ENCODE measurements around the gene ATP2A1.
"Not testable (repeated sequence)": the region's sequence is repeated elsewhere in the genome, so short reads cannot be mapped to it uniquely, and the experiment has no call there.

Gene ATP2A1

DNA sequence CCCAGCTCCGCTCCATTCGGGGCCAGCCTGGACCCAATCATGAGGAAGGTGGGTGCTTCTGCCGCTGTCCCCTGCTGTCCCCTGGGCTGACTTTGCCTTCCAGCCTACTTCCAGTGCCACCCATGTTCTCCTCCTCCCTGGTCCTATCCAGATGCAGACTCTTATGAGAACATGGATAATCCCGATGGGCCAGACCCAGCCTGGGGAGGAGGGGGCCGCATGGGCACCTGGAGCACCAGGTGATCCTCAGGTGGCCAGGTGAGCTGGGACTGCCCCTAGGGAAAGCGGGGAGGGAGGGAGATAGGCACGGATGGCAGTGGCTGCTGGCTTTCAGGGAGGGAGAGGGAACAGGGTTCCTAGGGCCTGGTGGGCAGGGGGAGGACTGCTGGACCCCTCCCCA is 60.4 kb downstream of the ATP2A1 start:
- DNase-seq, result no peak

DNA sequence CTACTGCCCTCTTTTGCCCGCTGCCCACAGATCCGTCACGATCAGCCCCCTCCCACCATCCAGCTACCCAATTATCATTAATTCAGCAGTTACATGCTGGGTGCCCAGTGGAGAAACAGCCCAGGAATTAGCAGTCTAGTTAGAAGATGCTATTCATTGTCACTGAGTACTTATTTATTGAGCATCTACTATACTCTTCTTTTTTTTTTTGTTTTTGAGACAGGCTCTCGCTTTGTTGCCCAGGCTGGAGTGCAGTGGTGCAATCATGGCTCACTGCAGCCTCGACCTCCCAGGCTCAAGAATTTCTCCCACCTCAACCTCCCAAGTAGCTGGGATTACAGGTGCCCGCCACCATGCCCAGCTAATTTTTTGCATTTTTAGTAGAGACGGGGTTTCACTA is 61.5 kb downstream of the ATP2A1 start:
- DNase-seq, result not testable (repeated sequence)

DNA sequence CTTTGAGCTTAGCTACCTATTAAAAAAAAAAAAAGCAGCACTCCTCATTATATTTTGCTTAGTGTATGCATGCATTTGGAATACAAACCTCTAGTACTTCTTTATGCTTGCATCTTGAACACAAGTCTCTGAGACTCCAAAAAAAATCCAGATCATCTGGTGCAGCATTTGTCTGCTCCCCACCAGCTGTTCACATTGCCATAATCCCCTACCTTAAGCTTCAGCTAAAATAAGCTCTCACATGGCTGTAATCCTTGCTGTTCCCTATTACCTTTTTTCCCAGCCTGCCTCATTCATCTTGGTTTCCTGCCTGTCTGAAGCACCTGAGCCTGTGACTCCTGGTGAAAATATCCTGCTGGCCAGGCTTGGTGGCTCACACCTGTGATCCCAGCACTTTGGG is 65.0 kb downstream of the ATP2A1 start:
- no peak for DNase-seq

DNA sequence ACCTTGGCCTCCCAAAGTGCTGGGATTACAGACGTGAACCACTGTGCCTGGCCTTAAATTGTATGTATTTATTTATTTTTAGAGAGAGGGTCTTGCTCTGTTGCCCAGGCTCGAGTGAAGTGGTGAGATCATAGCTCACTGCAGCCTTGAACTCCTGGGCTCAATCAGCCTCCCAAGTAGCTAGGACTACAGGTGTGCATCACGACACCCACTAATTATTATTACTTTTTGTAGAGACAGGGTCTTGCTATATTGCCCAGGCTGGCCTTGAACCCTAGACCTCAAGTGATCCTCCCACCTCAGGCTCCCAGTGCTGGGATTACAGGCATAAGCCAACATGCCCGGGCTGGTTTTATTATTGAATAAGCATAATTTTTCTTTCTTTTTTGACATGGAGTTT is 68.4 kb downstream of the ATP2A1 start:
- no peak for DNase-seq

DNA sequence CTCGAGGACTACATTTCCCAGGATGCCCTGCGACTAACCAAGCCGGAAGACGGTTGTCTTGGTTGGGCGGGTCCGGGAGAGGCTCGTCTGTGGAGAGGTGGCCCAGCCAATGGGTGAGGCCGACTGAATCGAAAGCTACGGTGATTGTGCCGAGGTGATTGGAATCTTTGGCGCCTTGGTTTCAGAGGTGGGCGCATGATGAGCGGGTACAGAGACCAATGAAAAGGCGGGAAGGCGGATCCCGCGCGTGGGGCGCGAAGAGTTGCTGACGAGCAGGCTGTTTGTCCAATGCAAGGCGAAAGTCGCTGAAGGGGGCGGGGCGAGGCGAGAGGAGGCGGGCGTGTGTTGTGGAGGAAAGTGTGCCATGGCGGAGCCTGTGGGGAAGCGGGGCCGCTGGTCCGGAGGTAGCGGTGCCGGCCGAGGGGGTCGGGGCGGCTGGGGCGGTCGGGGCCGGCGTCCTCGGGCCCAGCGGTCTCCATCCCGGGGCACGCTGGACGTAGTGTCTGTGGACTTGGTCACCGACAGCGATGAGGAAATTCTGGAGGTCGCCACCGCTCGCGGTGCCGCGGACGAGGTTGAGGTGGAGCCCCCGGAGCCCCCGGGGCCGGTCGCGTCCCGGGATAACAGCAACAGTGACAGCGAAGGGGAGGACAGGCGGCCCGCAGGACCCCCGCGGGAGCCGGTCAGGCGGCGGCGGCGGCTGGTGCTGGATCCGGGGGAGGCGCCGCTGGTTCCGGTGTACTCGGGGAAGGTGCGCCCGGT is 72.5 kb downstream of the ATP2A1 start, which contains the start of gene NFATC2IP:
Gene NFATC2IP (plus strand): TSS at position 290 of the 762 bp plus-strand sequence. CDS start 75 bp downstream, at position 365.
- peak; percentile 98 for DNase-seq

DNA sequence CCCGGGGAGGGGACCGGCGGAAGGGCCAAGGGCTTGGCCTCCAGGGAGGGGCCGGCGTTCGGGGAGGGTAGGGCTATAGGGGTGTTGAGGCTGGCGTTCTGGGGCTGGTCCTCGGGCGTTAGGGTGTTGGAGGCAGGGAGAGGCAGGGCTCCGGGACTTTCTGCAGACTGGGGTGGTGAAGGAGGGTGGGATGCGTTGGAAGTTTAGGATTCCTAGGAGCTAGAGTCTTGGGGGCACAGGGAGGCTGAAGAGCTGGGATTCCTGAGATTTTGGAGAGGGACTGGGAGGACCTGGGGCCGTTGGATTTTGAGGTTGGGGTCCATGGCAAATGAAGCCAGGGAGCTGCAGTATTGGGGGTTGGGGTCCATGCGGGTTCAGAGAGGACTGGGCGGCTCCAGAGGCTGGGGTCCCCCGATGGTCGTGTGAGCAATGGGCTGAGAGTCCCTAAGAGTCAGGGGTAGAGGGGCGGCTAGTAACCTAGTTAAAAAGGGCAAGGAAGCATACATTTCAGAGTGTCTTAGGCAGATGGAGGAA is 73.2 kb downstream of the ATP2A1 start:
- DNase-seq, result no peak

All from GF-D8 (cell line).